HG03066 (cell line): ENCODE results near the gene MAP7D2.

ENCODE experiments used
- ATAC-seq: cut with Tn5 transposase; IDR thresholded peaks from one replicate; pipeline ENCODE4 v1.9.1; 2021; ENCODE audit warnings: low read depth; ENCODE audit not compliant: unreplicated experiment

Gene MAP7D2

GRCh38 chrX:20118065-20118824 is 1.5 kb upstream of the MAP7D2 start:
- no peak for ATAC-seq

- ATAC-seq = no peak
These were observed 575 bp downstream of the MAP7D2 start for GRCh38 chrX:20116087-20116576.

- no peak for ATAC-seq
These were observed 4.5 kb downstream of the MAP7D2 start for GRCh38 chrX:20112022-20112774.

- no peak for ATAC-seq
These were observed 5.4 kb downstream of the MAP7D2 start for GRCh38 chrX:20111271-20111670.

GRCh38 chrX:20101934-20102581 is 14.6 kb downstream of the MAP7D2 start:
- ATAC-seq = no peak

GRCh38 chrX:20091499-20091898 is 25.2 kb downstream of the MAP7D2 start:
- ATAC-seq = no peak

- no peak for ATAC-seq
These were observed 26.9 kb downstream of the MAP7D2 start for GRCh38 chrX:20089845-20090244.

- ATAC-seq = no peak
These were observed 36.4 kb downstream of the MAP7D2 start for GRCh38 chrX:20080277-20080676.

- no peak for ATAC-seq
These were observed 45.1 kb downstream of the MAP7D2 start for GRCh38 chrX:20071511-20072079.

- no peak for ATAC-seq
These were observed 48.8 kb downstream of the MAP7D2 start for GRCh38 chrX:20067709-20068561.

- no peak for ATAC-seq
These were observed 49.6 kb downstream of the MAP7D2 start for GRCh38 chrX:20066968-20067708.

GRCh38 chrX:20063716-20064351 is 52.9 kb downstream of the MAP7D2 start:
- ATAC-seq = no peak

- no peak for ATAC-seq
These were observed 53.6 kb downstream of the MAP7D2 start for GRCh38 chrX:20063153-20063552.

- no peak for ATAC-seq
These were observed 54.9 kb downstream of the MAP7D2 start for GRCh38 chrX:20061855-20062254.

GRCh38 chrX:20060961-20061748 is 55.6 kb downstream of the MAP7D2 start:
- ATAC-seq = no peak

GRCh38 chrX:20059467-20060128 is 57.1 kb downstream of the MAP7D2 start:
- ATAC-seq = no peak

GRCh38 chrX:20057479-20057878 is 59.2 kb downstream of the MAP7D2 start:
- no peak for ATAC-seq

GRCh38 chrX:20056704-20057103 is 60.0 kb downstream of the MAP7D2 start:
- ATAC-seq = no peak
